HEK293 (cell line): Measurements from ENCODE around the gene NSUN4.

Experiments used
- INSM2 ChIP-seq: fragments of 450-650 bp; formaldehyde crosslinking; IDR thresholded peaks from 2 replicates; pipeline ENCODE4 v1.5.1; 2016; ENCODE audit warnings: missing biosample characterization, missing genetic modification characterization
- PRDM10 ChIP-seq: fragments of 450-650 bp; formaldehyde crosslinking; IDR thresholded peaks from 2 replicates; pipeline ENCODE4 v1.5.1; 2016; ENCODE audit warnings: missing biosample characterization, missing genetic modification characterization
- RBAK ChIP-seq: fragments of 450-650 bp; formaldehyde crosslinking; IDR thresholded peaks from 2 replicates; pipeline ENCODE4 v1.5.1; 2016; ENCODE audit warnings: missing biosample characterization, missing genetic modification characterization
- SCRT1 ChIP-seq: fragments of 450-650 bp; formaldehyde crosslinking; IDR thresholded peaks from 2 replicates; pipeline ENCODE4 v1.5.1; 2016; ENCODE audit warnings: missing biosample characterization, missing genetic modification characterization, borderline replicate concordance
- SCRT2 ChIP-seq: fragments of 450-650 bp; formaldehyde crosslinking; IDR thresholded peaks from 2 replicates; pipeline ENCODE4 v1.5.1; 2016; ENCODE audit warnings: missing biosample characterization, missing genetic modification characterization
- SP7 ChIP-seq: fragments of 450-650 bp; formaldehyde crosslinking; IDR thresholded peaks from 2 replicates; pipeline ENCODE4 v1.5.1; 2016; ENCODE audit warnings: missing biosample characterization, missing genetic modification characterization
- TCF7L2 ChIP-seq: IDR thresholded peaks from 2 replicates; pipeline ENCODE4 v1.6.1; 2011; ENCODE audit warnings: low read depth, mild to moderate bottlenecking, inconsistent platforms, low read length, moderate library complexity, borderline replicate concordance
- ZBTB26 ChIP-seq: fragments of 450-650 bp; formaldehyde crosslinking; optimal IDR thresholded peaks from 2 replicates; pipeline ENCODE3; 2016; ENCODE audit warnings: missing biosample characterization, mild to moderate bottlenecking, missing genetic modification characterization
- ZFP37 ChIP-seq: fragments of 450-650 bp; formaldehyde crosslinking; IDR thresholded peaks from 2 replicates; pipeline ENCODE4 v1.5.1; 2016; ENCODE audit warnings: missing biosample characterization, missing genetic modification characterization
- ZNF140 ChIP-seq: fragments of 450-650 bp; formaldehyde crosslinking; IDR thresholded peaks from 2 replicates; pipeline ENCODE4 v1.5.1; 2016; ENCODE audit warnings: missing biosample characterization, missing genetic modification characterization
- ZNF157 ChIP-seq: fragments of 450-650 bp; formaldehyde crosslinking; IDR thresholded peaks from 2 replicates; pipeline ENCODE4 v1.5.1; 2016; ENCODE audit warnings: missing biosample characterization, missing genetic modification characterization
- ZNF350 ChIP-seq: fragments of 450-650 bp; formaldehyde crosslinking; IDR thresholded peaks from 2 replicates; pipeline ENCODE4 v1.5.0; 2017; ENCODE audit warnings: missing biosample characterization, mild to moderate bottlenecking, missing genetic modification characterization
- ZNF416 ChIP-seq: fragments of 450-650 bp; formaldehyde crosslinking; IDR thresholded peaks from 2 replicates; pipeline ENCODE4 v1.5.1; 2016; ENCODE audit warnings: missing biosample characterization, missing genetic modification characterization
- ZNF501 ChIP-seq: fragments of 450-650 bp; formaldehyde crosslinking; IDR thresholded peaks from 2 replicates; pipeline ENCODE4 v1.5.1; 2016; ENCODE audit warnings: missing biosample characterization, missing genetic modification characterization
- ZNF513 ChIP-seq: fragments of 450-650 bp; IDR thresholded peaks from 2 replicates; pipeline ENCODE4 v1.5.1; 2018; ENCODE audit warnings: missing biosample characterization, missing genetic modification characterization
- ZNF529 ChIP-seq: fragments of 450-650 bp; formaldehyde crosslinking; IDR thresholded peaks from 2 replicates; pipeline ENCODE4 v1.5.1; 2017; ENCODE audit warnings: missing genetic modification characterization, missing biosample characterization; ENCODE audit not compliant: insufficient replicate concordance
- ZNF660 ChIP-seq: fragments of 450-650 bp; IDR thresholded peaks from 2 replicates; pipeline ENCODE4 v1.5.1; 2018; ENCODE audit warnings: missing biosample characterization, mild to moderate bottlenecking, missing genetic modification characterization
- ZNF707 ChIP-seq: fragments of 450-650 bp; formaldehyde crosslinking; IDR thresholded peaks from 2 replicates; pipeline ENCODE4 v1.5.1; 2016; ENCODE audit warnings: missing biosample characterization, missing genetic modification characterization
- TF ChIP-seq, protein P1 (sequence below): fragments of 450-650 bp; formaldehyde crosslinking; IDR thresholded peaks from 2 replicates; pipeline ENCODE4 v1.5.1; 2016; ENCODE audit warnings: missing biosample characterization, missing genetic modification characterization
- TF ChIP-seq, protein P2 (sequence below): fragments of 450-650 bp; formaldehyde crosslinking; IDR thresholded peaks from 2 replicates; pipeline ENCODE4 v1.5.0; 2017; ENCODE audit warnings: missing biosample characterization, missing genetic modification characterization, borderline replicate concordance
- TF ChIP-seq, protein P3 (sequence below): fragments of 450-650 bp; formaldehyde crosslinking; IDR thresholded peaks from 2 replicates; pipeline ENCODE4 v1.5.1; 2016; ENCODE audit warnings: missing biosample characterization, missing genetic modification characterization
- TF ChIP-seq, protein P4 (sequence below): fragments of 450-650 bp; formaldehyde crosslinking; IDR thresholded peaks from 2 replicates; pipeline ENCODE4 v1.5.1; 2016; ENCODE audit warnings: missing biosample characterization, missing genetic modification characterization, borderline replicate concordance

Gene NSUN4

GRCh38 chr1:46303038-46303871 lies 37.4 kb upstream of the NSUN4 start, which contains the start of the genes LRRC41 and UQCRH (continued):
- TF ChIP-seq ZNF513 (no peak; the same call in 1 of the 2 replicates), ZNF140 (tag by site-specific recombination) (no peak), ZNF416 (no peak), SP7 (peak; percentile 80), ZNF529 (no peak), ZNF157 (tag by site-specific recombination) (no peak), ZBTB26 (peak; percentile 97), ZNF660 (tag by site-specific recombination) (peak; percentile 53), ZNF501 (tag by site-specific recombination) (peak; percentile 65; the same call in 1 of the 2 replicates), PRDM10 (peak; percentile 100), RBAK (tag by site-specific recombination) (no peak), ZNF350 (tag by site-specific recombination) (no peak), ZNF707 (no peak), TCF7L2 (peak; percentile 41; the same call in 1 of the 2 replicates), INSM2 (tag by site-specific recombination) (peak; percentile 19), ZFP37 (tag by site-specific recombination) (0 out of 2 replicates have a peak, but pooled peaks have one; percentile 29), SCRT1 (tag by site-specific recombination) (no peak), SCRT2 (tag by site-specific recombination) (peak; percentile 86)
- TF ChIP-seq, protein P1, sequence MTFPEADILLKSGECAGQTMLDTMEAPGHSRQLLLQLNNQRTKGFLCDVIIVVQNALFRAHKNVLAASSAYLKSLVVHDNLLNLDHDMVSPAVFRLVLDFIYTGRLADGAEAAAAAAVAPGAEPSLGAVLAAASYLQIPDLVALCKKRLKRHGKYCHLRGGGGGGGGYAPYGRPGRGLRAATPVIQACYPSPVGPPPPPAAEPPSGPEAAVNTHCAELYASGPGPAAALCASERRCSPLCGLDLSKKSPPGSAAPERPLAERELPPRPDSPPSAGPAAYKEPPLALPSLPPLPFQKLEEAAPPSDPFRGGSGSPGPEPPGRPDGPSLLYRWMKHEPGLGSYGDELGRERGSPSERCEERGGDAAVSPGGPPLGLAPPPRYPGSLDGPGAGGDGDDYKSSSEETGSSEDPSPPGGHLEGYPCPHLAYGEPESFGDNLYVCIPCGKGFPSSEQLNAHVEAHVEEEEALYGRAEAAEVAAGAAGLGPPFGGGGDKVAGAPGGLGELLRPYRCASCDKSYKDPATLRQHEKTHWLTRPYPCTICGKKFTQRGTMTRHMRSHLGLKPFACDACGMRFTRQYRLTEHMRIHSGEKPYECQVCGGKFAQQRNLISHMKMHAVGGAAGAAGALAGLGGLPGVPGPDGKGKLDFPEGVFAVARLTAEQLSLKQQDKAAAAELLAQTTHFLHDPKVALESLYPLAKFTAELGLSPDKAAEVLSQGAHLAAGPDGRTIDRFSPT (tag by site-specific recombination), result no peak
- TF ChIP-seq, protein P2, sequence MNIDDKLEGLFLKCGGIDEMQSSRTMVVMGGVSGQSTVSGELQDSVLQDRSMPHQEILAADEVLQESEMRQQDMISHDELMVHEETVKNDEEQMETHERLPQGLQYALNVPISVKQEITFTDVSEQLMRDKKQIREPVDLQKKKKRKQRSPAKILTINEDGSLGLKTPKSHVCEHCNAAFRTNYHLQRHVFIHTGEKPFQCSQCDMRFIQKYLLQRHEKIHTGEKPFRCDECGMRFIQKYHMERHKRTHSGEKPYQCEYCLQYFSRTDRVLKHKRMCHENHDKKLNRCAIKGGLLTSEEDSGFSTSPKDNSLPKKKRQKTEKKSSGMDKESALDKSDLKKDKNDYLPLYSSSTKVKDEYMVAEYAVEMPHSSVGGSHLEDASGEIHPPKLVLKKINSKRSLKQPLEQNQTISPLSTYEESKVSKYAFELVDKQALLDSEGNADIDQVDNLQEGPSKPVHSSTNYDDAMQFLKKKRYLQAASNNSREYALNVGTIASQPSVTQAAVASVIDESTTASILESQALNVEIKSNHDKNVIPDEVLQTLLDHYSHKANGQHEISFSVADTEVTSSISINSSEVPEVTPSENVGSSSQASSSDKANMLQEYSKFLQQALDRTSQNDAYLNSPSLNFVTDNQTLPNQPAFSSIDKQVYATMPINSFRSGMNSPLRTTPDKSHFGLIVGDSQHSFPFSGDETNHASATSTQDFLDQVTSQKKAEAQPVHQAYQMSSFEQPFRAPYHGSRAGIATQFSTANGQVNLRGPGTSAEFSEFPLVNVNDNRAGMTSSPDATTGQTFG, result no peak
- TF ChIP-seq, protein P3, sequence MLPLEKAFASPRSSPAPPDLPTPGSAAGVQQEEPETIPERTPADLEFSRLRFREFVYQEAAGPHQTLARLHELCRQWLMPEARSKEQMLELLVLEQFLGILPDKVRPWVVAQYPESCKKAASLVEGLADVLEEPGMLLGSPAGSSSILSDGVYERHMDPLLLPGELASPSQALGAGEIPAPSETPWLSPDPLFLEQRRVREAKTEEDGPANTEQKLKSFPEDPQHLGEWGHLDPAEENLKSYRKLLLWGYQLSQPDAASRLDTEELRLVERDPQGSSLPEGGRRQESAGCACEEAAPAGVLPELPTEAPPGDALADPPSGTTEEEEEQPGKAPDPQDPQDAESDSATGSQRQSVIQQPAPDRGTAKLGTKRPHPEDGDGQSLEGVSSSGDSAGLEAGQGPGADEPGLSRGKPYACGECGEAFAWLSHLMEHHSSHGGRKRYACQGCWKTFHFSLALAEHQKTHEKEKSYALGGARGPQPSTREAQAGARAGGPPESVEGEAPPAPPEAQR (tag by site-specific recombination), result 0 out of 2 replicates have a peak, but pooled peaks have one; percentile 39
- TF ChIP-seq, protein P4, sequence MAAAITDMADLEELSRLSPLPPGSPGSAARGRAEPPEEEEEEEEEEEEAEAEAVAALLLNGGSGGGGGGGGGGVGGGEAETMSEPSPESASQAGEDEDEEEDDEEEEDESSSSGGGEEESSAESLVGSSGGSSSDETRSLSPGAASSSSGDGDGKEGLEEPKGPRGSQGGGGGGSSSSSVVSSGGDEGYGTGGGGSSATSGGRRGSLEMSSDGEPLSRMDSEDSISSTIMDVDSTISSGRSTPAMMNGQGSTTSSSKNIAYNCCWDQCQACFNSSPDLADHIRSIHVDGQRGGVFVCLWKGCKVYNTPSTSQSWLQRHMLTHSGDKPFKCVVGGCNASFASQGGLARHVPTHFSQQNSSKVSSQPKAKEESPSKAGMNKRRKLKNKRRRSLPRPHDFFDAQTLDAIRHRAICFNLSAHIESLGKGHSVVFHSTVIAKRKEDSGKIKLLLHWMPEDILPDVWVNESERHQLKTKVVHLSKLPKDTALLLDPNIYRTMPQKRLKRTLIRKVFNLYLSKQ (tag by site-specific recombination), result no peak
